Smooth muscle cell of the brain vasculature (primary cell): Measurements from ENCODE around the gene BPIFB3.

ENCODE experiments used
- DNase-seq: peaks from one replicate; pipeline ENCODE4 v3.0.0-alpha.2; 2012; ENCODE audit warnings: low read depth, low spot score

Gene BPIFB3

DNA sequence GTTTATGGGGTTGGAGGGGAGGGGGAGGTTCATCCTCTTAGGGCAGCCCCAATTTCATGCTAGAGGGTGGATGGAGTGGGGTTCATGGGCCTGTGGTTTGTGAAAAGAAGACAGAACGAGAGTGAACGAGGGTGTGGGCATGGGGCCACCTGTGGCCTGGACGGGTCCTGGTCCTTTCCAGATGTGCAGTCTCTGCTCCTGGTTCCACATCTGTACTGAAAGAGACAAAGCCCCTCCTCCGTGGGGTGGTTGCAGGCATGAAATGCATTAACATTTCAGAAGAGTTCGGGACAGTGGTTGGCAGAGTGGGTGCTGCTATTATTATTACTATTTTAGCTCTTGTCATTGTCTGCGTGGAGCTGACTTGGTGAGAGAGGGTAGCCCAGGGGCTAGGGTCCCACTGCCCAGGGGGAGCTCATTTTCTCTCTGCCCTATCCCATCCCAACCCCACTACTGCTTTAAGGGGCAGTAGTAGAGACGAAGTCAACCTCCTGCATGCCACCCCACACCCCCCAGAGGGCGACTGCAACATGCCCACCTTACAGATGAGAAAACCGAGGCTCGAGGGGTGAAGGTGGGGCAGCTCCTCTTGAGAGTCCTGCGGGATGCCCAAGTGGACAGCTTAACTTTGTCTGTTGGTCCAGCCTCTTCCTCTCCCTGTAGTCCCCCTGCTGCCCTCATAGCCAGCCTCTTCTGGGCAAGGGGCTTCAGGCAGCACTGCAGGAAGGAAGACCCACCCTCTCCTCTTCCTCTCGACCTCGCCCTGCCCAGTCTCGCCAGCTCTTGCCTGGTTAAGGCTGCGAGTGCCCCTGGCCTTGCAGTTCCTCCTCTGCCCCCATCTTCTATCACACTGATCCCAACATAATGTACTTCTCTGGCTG is 37.8 kb upstream of the BPIFB3 start:
- DNase-seq, result no peak

DNA sequence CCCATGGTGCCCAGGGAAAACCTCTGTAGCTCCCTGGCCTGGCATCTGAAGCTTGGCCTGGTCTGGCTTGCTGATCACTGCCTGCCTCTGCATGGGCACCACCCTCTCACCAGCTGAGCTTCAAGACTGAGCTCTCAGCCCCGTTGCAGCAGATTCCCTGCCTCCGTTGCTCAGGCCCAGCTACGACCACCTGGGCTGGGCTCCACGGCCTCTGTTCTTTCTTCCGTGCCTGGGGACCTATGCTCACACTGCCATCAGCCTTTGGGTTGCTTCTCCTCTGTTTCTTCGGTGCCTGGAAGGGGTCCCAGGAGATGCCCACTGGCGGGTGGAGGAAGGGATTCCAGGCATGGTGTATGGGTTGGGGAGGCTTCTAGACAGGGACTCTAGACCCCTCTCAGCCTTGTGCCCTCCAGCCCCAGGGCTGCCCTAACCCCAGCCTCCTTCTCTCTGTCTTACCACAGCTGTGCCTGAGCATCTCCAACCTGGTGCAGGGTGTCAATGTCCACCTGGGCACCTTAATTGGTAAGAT is 37.1 kb upstream of the BPIFB3 start:
- no peak for DNase-seq

DNA sequence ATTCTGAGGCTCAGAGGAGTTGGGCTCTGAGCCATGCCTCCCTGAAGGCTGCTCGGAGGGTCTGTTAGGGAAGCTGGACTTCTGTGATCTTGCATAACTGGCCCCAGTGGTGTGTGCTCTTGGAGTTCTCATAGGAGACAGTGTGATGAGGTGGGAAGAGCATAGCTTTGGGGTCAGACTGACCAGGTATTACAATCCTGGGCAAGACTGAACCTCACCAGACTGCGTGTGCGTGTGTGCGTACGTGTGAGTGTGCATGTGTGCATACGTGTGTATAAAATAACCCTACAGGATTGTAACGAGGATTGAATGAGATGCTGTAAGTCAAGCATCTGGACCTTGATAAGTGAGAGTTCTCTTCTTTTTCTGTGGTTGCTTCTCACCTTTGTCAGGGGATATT is 36.2 kb upstream of the BPIFB3 start:
- DNase-seq, result no peak

DNA sequence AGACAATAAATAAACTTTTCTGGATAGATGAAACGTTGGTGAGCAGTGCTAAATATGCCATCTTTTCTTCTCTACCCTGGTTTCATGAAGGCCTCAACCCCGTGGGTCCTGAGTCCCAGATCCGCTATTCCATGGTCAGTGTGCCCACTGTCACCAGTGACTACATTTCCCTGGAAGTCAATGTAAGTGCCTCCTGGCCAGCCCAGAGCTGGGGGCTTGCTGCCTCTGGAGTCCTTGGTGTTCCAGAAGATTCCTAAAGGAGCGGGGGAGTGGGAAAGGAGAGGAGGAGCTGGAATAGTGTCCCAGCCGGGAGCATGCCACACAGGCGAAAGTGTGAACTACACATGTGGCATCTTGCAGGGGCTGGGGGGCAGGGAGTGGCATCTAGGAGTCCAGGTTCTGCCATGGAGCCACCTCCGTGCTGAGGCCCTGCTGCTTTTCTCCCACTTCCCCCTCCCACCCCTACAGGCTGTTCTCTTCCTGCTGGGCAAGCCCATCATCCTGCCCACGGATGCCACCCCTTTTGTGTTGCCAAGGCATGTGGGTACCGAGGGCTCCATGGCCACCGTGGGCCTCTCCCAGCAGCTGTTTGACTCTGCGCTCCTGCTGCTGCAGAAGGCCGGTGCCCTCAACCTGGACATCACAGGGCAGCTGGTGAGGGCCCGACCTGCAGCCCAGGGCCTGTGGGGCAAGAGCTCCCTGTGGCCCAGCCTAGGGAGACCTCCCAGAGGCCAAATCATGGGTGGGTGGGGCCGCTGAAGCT is 35.4 kb upstream of the BPIFB3 start:
- DNase-seq, result no peak

DNA sequence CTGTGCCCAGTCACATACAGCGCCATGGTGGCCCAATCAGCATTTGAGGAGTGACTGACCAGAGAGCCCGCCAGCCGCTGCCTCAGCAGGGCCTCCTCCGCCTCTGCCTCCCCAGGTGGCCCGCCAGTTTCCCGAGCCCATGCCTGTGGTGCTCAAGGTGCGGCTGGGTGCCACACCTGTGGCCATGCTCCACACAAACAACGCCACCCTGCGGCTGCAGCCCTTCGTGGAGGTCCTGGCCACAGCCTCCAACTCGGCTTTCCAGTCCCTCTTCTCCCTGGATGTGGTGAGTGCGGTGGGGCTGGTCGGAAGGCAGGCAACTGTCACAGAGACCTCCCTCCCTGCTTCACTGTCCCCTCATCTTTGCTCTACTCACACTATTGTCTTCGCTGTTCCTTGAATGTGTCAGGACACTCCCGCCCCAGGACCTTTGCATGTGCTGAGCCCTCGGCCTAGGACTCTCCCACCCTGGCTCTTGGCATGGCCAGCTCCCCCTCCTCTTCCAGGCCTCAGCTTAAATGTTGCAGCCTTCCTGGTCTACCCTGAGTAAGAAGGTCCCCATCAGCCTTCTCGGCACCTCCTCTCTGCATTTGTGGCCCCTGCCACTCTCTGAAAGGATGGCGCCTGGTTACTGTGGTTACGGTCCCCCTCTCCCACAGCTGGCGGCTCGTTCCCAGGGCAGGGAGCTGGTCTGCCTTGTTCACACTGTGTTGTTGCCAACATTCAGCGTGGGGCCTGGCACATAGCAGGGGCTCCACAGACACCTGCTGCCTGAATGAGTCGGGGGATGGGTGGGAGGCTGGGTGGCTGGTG is 34.0 kb upstream of the BPIFB3 start:
- DNase-seq, result no peak

DNA sequence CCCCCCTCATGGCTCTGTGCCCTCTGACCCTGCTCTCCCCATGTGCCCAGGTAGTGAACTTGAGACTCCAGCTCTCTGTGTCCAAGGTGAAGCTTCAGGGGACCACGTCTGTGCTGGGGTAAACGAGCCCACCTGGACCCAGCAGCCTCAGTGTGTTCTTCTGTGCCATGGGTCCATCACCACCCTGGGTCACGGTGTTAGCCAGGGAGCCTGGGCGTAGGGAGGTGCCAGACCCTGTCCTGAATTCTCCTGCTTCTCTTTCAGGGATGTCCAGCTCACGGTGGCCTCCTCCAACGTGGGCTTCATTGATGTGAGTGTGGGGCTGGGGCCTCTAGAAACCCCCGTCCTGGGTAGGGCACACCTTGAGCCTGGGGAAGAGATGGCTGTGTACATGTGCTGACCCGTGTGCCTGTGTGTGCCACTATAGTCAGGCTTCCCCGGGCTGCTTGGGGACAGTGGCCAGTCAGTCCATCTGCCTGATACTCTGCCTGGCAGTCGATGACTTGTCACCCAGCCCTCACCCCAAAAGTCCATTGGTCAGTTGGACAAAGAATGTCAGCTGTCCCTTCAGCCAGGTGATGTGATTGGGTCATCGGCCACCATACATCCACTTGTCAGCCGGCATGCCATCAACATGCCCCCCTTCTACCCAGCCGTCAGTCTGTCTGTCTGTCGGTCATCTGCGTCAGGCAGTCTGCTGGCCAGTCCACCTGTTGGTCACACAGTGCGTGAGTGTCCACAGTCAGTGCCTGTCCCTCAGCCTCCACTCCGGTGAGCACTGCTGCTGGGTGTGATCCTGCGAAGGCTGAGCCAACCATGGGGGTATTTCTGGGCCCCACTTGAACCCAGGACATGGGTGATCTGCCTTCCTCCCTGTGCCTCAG is 33.2 kb upstream of the BPIFB3 start:
- no peak for DNase-seq

DNA sequence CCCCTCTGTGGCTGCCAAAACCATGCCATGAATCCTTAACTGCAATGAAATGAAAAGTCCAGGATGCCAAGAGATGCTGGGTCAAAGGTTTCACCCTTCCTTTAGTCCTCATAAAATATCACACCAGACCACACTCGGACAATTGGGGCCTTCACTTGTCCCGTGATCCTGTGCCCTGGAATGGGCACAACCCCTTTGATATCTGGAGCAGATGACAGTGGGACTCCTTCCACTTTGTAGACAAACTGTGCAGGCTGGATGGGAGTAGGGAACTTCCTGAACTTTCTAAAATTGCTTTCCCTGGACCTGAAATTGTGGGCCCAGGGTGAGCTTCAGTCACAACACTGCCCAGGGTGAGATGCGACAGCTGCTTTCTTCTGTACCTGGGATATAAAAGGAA is 31.8 kb upstream of the BPIFB3 start:
- no peak for DNase-seq

DNA sequence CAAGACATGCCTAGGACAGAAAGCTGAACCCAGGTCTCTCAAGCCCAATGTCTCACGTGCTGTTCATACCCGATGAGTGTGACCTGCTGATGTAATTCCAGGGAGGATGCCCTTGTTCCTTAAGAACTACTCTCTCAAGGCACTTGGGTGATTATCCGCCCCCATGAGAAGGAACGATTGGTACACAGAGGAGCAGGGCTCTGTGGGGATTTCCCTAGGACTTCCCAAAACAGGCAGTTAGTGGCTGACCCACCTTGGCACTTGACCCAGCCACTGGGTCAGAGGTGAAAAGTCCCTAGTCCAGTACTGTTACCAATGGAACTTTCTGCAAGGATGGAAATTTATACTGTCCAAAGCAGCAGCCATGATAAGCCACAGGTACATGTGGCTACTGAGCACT is 31.4 kb upstream of the BPIFB3 start:
- no peak for DNase-seq

DNA sequence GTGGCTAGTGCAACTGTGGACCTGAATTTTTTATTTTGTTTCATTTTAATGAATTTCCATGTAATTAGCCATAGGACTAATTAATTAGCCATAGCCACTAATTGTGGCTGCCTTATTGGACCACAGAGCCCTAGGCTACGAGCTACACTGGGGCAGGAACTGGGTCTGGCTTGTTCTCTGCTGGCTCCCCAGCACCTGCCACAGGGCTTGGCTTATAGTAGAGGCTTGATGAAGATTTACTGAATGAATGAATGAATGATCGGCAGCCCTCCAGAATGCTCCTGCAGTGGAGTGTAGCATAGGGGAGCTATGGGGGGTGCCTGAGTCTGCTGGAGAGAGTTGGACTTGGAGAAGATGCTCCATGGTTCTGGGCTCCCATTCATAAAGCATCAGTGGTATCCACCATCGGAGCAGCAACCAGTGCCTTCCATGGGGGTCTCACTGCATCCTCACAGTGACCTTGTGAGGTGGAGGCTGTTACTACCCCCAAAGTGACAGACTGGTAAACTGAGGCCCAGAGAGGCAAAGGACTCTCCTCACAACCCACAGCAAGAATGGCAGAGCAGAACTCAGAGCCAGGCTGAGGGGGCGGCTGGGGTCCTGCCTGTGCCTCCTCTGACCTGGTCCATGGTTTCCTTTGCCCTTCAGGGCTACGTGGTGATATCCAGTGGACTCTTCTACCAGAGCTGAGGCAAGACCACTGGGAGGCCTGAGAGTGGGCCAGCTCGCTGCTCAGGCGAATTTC is 30.8 kb upstream of the BPIFB3 start:
- no peak for DNase-seq

DNA sequence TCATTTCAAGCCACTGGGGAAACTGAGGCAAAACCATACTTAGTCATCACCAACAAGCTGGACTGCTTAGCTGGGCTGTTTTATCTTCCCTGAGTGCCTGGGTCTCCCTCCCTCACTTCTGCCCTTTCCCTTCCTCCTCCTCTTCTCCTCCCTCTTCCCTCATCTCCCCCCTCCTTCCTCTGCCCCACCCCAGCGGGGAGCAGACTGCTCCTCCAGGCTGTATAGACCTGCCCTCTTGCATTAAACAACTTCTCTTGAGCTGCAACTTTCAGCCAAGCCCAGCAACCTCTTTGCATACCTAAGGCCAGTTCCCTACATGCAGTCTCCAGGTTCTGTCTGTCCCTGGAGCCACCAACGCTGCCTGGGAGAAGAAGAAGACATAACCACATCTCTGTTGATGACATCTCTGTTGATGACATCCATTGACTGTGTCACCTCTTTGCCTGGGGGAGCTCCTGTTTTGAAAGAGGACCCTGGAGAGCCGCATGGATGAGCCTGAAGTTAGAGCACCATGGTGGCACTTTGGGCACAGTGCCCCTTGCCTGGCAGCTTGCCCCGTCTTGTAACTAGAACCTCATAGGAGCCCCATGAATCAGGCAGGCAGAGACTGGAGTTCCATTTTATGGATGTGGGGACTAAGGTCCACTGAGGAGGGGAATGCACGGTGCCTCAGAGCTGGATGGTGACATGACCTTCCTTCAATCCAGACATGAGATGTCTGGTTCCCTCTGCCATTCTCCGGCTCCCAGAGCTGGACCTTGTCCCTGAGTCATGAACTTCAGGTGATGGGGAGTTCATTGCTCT is 30.1 kb upstream of the BPIFB3 start:
- no peak for DNase-seq

DNA sequence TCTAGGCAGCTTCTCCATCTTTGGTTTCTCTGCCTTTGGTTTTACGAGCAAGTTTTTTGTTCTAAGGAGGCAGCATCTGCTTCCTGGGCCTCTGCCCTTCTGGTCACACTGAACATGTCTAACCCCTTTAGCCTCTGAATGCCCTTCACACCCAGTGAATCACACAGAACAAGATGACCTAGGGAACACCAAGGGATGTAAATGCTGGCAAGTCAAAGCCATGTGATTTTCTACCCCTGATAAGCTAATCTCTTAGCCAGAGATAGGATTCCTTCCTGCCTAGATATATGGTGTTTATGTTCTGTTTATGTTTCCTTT is 29.5 kb upstream of the BPIFB3 start:
- no peak for DNase-seq

DNA sequence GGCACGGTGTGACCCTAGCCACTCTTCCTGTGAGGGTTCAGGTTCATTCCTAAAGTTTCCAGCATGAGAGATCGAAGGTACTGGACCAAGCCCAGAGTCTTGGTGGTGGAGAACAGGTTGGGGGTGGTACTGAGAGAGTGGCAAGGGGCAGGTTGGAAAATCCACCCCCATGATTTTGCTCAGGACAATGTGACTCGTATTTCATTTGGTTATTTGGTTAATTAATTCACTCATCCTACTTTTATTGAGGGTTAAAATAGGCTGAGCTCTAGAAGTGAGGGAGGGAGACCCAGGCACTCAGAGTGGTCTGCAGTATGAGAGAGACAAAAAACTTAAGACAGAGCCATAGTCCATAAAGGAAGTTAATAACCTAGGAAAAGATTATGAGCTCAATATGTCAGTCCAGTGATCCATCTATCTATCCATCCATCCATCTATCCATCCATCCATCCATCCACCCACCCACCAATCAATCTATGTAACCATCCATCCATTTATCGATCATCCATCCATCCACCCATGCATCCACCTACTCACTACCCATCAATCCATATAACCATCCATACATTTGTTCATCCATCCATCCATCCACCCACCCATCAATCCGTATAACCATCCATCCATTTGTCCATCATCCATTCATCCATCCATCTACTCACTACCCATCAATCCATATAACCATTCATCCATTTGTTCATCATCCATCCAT is 28.9 kb upstream of the BPIFB3 start:
- no peak for DNase-seq

DNA sequence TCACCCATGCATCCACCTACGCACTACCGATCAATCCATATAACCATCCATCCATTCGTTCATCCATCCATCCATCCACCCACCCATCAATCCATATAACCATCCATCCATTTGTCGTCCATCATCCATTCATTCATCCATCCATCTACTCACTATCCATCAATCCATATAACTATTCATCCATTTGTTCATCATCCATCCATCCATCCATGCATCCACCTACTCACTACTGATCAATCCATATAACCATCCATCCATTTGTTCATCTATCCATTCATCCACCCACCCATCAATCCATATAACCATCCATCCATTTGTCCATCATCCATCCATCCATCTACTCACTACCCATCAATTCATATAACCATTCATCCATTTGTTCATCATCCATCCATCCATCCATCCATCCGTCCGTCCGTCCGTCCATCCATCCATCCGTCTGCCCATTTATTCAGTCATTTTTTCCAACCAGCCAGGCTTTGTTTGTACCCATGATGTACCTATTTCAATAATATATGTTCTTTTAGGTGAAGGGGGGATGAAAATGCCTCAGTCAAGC is 28.3 kb upstream of the BPIFB3 start:
- no peak for DNase-seq

DNA sequence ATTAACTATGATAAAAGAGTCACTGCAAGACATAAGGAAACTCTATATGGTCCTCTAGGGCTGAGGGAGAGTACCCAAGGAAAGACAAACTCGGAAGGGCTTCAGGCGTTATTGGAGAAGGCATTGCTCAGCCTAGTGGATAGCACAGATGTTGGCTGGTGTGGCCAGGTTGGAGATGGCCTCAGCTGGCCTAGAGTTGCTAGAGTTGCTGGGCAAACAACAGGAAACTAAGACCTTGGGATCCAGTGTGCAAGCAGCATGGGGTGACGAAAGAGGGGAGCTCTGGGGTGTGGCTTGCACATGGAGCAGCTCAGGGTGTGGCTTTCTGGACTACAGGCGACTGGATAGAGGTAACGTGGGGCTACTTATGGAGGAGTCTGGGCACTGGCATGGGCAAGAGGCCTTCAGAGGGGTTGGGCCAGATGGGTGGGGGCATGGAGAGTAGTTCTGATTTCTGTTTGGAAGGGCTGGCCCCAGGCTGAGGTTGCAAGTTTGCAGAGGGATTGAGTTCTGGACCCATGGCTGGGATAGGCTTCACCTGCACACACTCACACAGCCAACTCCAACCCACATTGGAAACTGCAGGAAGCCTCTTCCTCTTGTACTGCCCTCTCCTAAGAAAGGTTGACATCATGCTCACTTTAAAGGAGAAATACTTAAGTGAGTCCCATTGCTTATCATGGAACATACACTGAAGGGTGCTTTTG is 27.5 kb upstream of the BPIFB3 start:
- DNase-seq, result no peak

DNA sequence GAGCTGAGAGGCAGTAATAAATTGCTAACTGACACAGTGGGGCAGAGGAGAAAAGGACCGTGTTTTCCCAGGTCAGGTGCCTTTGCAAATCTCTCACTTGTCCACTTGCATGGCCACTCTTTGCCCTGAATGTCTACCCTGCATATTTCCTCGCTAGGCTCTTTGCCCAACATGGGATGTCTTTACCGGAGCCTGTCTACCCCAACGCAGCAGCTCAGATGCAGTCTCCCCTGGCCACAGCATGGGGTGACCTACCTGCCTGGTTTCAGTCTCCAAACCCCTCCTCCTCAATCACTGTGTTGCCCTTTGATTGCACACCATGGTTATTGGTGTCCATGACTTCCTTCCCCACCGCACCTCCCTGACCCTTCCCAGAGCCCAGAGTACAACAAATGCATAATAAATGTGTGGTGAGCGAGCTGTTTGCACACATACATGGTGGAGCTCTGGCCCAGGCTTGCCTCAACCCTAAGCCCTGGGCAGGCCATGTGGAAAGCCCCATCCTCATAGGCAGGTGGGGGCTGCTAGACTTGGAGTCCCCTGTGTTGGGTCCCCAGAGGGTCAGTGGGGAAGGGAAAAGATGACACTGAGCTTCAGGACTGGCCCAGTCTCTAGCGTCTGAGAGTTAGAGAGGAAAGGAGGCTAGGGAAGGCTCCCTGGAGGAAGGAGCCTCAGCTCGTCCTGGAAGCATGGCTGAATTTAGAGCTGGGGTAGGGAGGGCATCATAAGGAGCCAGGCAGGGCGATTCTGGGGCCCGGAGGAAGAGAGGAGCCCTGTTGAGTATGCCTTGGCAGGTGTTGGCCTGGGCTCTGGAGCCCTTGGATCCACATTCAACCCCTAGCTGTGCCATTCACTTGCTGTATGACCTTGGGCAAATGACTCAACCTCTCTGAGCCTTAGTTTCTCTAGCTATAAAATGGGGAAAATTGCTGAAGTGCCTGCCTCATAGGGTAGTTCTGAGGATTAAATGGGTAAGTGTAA is 26.6 kb upstream of the BPIFB3 start:
- DNase-seq, result no peak
